Naive thymus-derived CD4-positive, alpha-beta T cell (primary cell): ENCODE data around the gene PHLPP1. TPM values are rescaled to one million over a fixed set of nuclear protein-coding genes. Genes with fewer than 3 reads are reported as not detected.

Experiments
- ATAC-seq: fragments of 150-1000 bp; cut with Tn5 transposase; 2 replicates; pipeline ENCODE4 v1.10.0; 2021; ENCODE audit warnings: mild to moderate bottlenecking, moderate library complexity
- CTCF ChIA-PET: fragments of 350-600 bp; sonication (Branson Sonifier 250); formaldehyde crosslinking; loops from one replicate; lab custom pipeline; 2021; ENCODE audit warnings: antibody characterized with exemption; lab: Charles Lee
- POLR2A ChIA-PET: fragments of 350-600 bp; sonication (Branson Sonifier 250); formaldehyde crosslinking; loops from one replicate; lab custom pipeline; 2021; ENCODE audit warnings: antibody characterized with exemption, inconsistent platforms; lab: Charles Lee
- DNase-seq, 9 donors: peaks; one replicate each; pipeline versions ENCODE4 v3.0.0 to v3.0.0-alpha.2; 2020 to 2022; ENCODE audit warnings: mixed read lengths in 1 of 9
- H3K27ac ChIP-seq: one replicate; pipeline ENCODE4 v1.7.0; 2013; ENCODE audit warnings: mild to moderate bottlenecking, low read depth, low read length, moderate library complexity
- H3K27me3 ChIP-seq, 2 donors: one replicate each; pipeline ENCODE4 v1.7.0; 2013; ENCODE audit warnings: low read length in 2 of 2, mild to moderate bottlenecking in 2 of 2, moderate library complexity in 2 of 2; ENCODE audit not compliant: control insufficient read depth in 2 of 2, insufficient read depth in 2 of 2
- H3K36me3 ChIP-seq, 3 experiments: 1 replicate in 2 of 3; 2 replicates in 1 of 3; pipeline ENCODE4 v1.7.0; 2013; ENCODE audit warnings: low read length in 3 of 3, mild to moderate bottlenecking in 3 of 3, moderate library complexity in 1 of 3; ENCODE audit not compliant: insufficient read depth in 3 of 3, control insufficient read depth in 2 of 3
- H3K4me1 ChIP-seq, 2 donors: one replicate each; pipeline ENCODE4 v1.7.0; 2013; ENCODE audit warnings: low read length in 2 of 2, mild to moderate bottlenecking in 2 of 2, moderate library complexity in 1 of 2; ENCODE audit not compliant: control insufficient read depth in 2 of 2, insufficient read depth in 2 of 2
- H3K4me3 ChIP-seq: 2 replicates; pipeline ENCODE4 v1.7.0; 2013; ENCODE audit warnings: mild to moderate bottlenecking, low read length
- H3K9me3 ChIP-seq, 3 experiments: 1 replicate in 2 of 3; 2 replicates in 1 of 3; pipeline ENCODE4 v1.7.0; 2013; ENCODE audit warnings: low read length in 3 of 3; ENCODE audit not compliant: control insufficient read depth in 2 of 3
- H3K27ac Mint-ChIP-seq, 9 donors: one replicate each; pipeline ENCODE4 v1.8.0; 2020 to 2022; ENCODE audit warnings: mixed read lengths in 9 of 9, mild to moderate bottlenecking in 8 of 9, moderate library complexity in 5 of 9, inconsistent platforms in 2 of 9
- H3K27me3 Mint-ChIP-seq, 5 donors: one replicate each; pipeline ENCODE4 v1.8.0; 2021 to 2022; ENCODE audit warnings: mixed read lengths in 5 of 5, mild to moderate bottlenecking in 1 of 5
- H3K36me3 Mint-ChIP-seq, 5 donors: one replicate each; pipeline ENCODE4 v1.8.0; 2020 to 2022; ENCODE audit warnings: mixed read lengths in 5 of 5, mild to moderate bottlenecking in 3 of 5, inconsistent platforms in 1 of 5
- H3K4me1 Mint-ChIP-seq, 7 donors: one replicate each; pipeline ENCODE4 v1.8.0; 2020 to 2022; ENCODE audit warnings: mixed read lengths in 7 of 7, mild to moderate bottlenecking in 3 of 7, inconsistent platforms in 1 of 7
- H3K4me3 Mint-ChIP-seq, 10 donors: one replicate each; pipeline ENCODE4 v1.8.0; 2020 to 2022; ENCODE audit warnings: mild to moderate bottlenecking in 10 of 10, mixed read lengths in 10 of 10, moderate library complexity in 6 of 10, inconsistent platforms in 2 of 10
- H3K9me3 Mint-ChIP-seq, 11 donors: one replicate each; pipeline ENCODE4 v1.8.0; 2020 to 2022; ENCODE audit warnings: mixed read lengths in 11 of 11, mild to moderate bottlenecking in 4 of 11, inconsistent platforms in 1 of 11, moderate library complexity in 1 of 11
- intact Hi-C, 2 donors: fragments of 100-400 bp; cut with micrococcal nuclease; formaldehyde crosslinking; loops; one replicate each; pipeline ENCODE4 v1.15.1; 2023
- polyA plus RNA-seq, 2 donors: library from polyadenylated mRNA; unstranded; fragments of 300-500 nt; fragmentation: Illumina TruSeq; gene quantifications; one replicate each; pipeline ENCODE4 v1.2.3, GENCODE V29; 2021
- total RNA-seq, 6 experiments: library from RNA in 5 of 6; stranded (reverse) in 5 of 6; gene quantifications; 1 replicate in 5 of 6; 2 replicates in 1 of 6; pipeline ENCODE4 v1.2.3 and lab custom pipeline; 2021 to 2026

PHLPP1 gene
- total and polyA plus RNA-seq, 7 experiments from 2014 or later, result 0.07 to 9.7 (median 6.9) TPM

DNA sequence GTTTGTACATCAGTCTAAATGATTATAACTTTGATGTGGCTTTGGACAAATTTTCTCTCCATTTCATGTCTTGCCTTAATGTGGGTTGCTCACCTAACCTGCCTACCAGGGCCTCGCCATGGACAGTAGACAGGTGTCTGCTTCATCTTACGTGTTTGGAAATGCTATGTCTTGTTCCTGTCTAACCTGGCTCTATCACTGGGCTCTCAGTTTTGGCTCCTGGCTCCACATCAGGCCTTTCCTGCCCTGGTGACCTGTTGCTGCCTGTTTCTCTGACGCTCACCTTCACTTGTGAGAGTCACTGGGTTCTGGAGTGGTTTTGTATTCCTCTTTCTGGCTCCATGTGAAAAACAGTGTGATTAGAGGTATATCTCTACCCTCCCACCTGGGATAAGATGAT is 65.9 kb downstream of the PHLPP1 start:
- Mint-ChIP-seq H3K27ac (no peak overlapping the region), H3K9me3 (peaks cover 0 to 2% (median 0%) of the 10 kb centered on the region in 11 donors), H3K27me3 (peaks cover 0 to 2% (median 0%) of the 10 kb centered on the region in 5 donors), H3K36me3 (peaks cover 0 to 2% (median 0%) of the 10 kb centered on the region in 5 donors), H3K4me1 (peaks cover 7 to 24% (median 16%) of the 10 kb centered on the region in 7 donors), H3K4me3 (no peak overlapping the region)
- ChIA-PET CTCF (no interaction called here), POLR2A (no interaction called here)
- no peak for ATAC-seq
- H3K4me1 ChIP-seq, result no peaks in the 10 kb centered on the region
- intact Hi-C loops, result loop anchor here in 1 of 2 donors (5.0 kb wide), 2 partner anchors 64 to 86 kb away; partner anchors contain the start of gene PHLPP1
- no peak overlapping the region for H3K4me3 ChIP-seq
- H3K36me3 ChIP-seq, result no peaks in the 10 kb centered on the region
- H3K27me3 ChIP-seq, result no peaks in the 10 kb centered on the region
- H3K27ac ChIP-seq, result no peak overlapping the region
- no peak for DNase-seq
- no peaks in the 10 kb centered on the region for H3K9me3 ChIP-seq

DNA sequence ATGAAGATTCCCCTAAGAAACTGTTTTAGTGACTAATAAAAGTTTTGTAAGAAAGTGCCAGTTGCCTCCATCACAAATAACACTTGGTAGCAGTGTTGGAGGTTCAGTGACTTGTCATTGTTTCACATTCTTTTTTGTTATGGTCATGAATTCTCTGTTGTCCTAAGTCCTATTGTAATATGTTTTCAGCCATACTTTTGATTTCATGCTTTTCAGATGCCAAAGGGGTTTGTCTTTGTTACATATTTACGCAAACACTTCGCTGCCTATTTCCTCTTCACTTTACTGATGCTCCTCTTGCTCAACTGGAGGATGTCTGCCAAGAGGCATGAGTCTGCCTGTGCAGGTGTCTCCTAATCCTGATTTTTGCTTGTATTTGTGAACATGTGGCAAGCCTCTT is 66.6 kb downstream of the PHLPP1 start:
- H3K27me3 Mint-ChIP-seq, result peaks cover 0 to 2% (median 0%) of the 10 kb centered on the region in 5 donors
- no peak overlapping the region for H3K4me3 Mint-ChIP-seq
- no peaks in the 10 kb centered on the region for H3K27me3 ChIP-seq
- no peaks in the 10 kb centered on the region for H3K4me1 ChIP-seq
- no peak overlapping the region for H3K4me3 ChIP-seq
- intact Hi-C loops, result loop anchor here in 1 of 2 donors (5.0 kb wide), 2 partner anchors 65 to 85 kb away; partner anchors contain the start of gene PHLPP1
- ATAC-seq (no peak), DNase-seq (no peak)
- POLR2A ChIA-PET, result no interaction called here
- H3K27ac Mint-ChIP-seq, result no peak overlapping the region
- H3K36me3 Mint-ChIP-seq, result peaks cover 0 to 2% (median 0%) of the 10 kb centered on the region in 5 donors
- CTCF ChIA-PET, result no interaction called here
- peaks cover 0 to 2% (median 0%) of the 10 kb centered on the region in 11 donors for H3K9me3 Mint-ChIP-seq
- H3K36me3 ChIP-seq, result no peaks in the 10 kb centered on the region
- H3K27ac ChIP-seq, result no peak overlapping the region
- H3K9me3 ChIP-seq, result no peaks in the 10 kb centered on the region
- H3K4me1 Mint-ChIP-seq, result peaks cover 7 to 24% (median 16%) of the 10 kb centered on the region in 7 donors

DNA sequence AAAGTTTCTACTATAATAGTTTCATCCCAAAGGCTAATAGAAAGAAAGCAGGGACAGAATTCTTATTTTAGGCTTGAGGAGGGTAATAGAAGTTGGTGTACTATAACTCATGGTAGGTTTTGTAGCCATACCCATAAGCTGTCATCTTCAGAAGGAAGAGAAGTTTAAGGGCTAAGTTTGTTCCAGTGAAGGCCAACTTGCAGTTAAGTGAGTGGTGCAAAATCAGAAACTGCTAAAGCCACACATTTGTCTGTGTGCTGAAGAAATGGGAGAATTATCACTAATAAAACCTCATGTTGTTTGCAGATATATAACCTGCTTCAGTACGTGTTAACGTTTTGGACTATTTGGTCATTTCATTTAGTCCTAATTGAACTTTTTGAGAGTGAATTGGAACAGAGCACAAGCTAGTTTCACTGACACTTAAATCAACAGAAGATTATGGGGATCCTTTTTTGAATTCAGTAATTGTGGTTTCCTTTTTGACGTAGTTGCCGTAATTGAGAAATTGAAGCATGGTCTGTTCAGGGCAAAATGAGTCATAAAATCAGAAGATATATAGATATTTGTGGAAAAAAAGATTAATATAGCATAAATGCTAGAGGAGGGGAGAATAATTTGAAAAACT is 69.1 kb downstream of the PHLPP1 start:
- Mint-ChIP-seq H3K27ac (peak overlapping the region in 1 of 9 donors; percentile 7), H3K9me3 (no peaks in the 10 kb centered on the region), H3K4me1 (peaks cover 24 to 43% (median 31%) of the 10 kb centered on the region in 7 donors), H3K36me3 (peaks cover 0 to 2% (median 0%) of the 10 kb centered on the region in 5 donors), H3K4me3 (peak overlapping the region in 6 of 10 donors; percentile 3 to 25 (median 15)), H3K27me3 (peaks cover 0 to 2% (median 0%) of the 10 kb centered on the region in 5 donors)
- Histone ChIP-seq H3K4me1 (peaks cover 0 to 10% of the 10 kb centered on the region in 2 donors), H3K4me3 (no peak overlapping the region), H3K9me3 (no peaks in the 10 kb centered on the region), H3K27ac (no peak overlapping the region), H3K27me3 (no peaks in the 10 kb centered on the region), H3K36me3 (no peaks in the 10 kb centered on the region)
- DNase-seq (no peak), ATAC-seq (peak; percentile 55)
- intact Hi-C loops, result loop anchor here in 1 of 2 donors (5.0 kb wide), 2 partner anchors 67 to 83 kb away; partner anchors contain the start of gene PHLPP1
- POLR2A ChIA-PET, result no interaction called here
- CTCF ChIA-PET, result no interaction called here

DNA sequence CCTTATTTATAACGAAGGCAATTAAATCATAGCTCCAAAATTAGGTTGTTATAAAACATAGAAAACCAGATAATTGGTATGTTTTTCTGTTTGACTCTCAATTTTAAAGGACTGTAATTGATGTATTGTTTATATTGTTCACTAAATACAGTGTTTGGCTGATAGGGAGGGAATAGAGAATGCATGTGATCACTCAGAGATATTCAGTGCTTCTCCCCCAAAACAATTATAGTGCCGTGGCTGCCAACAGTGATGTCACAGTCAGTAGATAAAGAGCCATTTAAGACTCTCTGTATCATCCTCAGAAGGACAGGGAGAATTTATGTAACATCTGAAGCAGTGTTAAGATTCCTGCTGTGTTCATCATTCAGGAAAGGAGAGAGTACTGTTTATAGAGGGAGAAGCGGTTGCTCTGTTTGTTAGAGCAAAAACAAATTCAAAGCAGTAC is 69.6 kb downstream of the PHLPP1 start:
- Mint-ChIP-seq H3K27me3 (peaks cover 0 to 2% (median 0%) of the 10 kb centered on the region in 5 donors), H3K36me3 (peaks cover 0 to 2% (median 0%) of the 10 kb centered on the region in 5 donors), H3K9me3 (no peaks in the 10 kb centered on the region), H3K4me3 (peak overlapping the region in 2 of 10 donors; percentile 3 to 22), H3K27ac (no peak overlapping the region), H3K4me1 (peaks cover 27 to 49% (median 33%) of the 10 kb centered on the region in 7 donors)
- ATAC-seq (no peak), DNase-seq (no peak)
- Histone ChIP-seq H3K9me3 (no peaks in the 10 kb centered on the region), H3K4me1 (peaks cover 0 to 10% of the 10 kb centered on the region in 2 donors), H3K4me3 (no peak overlapping the region), H3K27ac (no peak overlapping the region), H3K36me3 (no peaks in the 10 kb centered on the region), H3K27me3 (no peaks in the 10 kb centered on the region)
- ChIA-PET CTCF (no interaction called here), POLR2A (no interaction called here)
- intact Hi-C loops, result loop anchor here in 1 of 2 donors (5.0 kb wide), 2 partner anchors 68 to 82 kb away; partner anchors contain the start of gene PHLPP1

DNA sequence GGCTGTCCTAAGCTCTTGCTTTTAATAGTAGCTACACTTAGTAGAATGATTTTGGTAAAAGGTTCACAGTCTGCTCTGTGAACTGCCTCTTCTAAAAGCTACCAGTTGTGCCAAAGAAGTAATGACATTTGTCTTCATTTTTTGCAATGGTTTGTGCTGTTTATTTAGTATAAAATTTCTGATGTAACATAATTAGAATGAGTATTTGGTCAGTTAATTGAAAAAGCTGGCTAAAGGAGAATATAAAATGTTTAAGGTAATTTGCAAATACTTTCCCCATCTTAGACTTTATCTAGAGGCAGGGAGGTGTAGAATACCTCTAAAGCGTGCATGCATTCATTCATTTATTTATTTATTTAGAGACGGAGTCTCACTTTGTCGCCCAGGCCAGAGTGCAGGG is 71.3 kb downstream of the PHLPP1 start:
- ATAC-seq (no peak), DNase-seq (no peak)
- H3K4me3 Mint-ChIP-seq, result no peak overlapping the region
- Histone ChIP-seq H3K27me3 (no peaks in the 10 kb centered on the region), H3K27ac (no peak overlapping the region), H3K36me3 (no peaks in the 10 kb centered on the region), H3K9me3 (no peaks in the 10 kb centered on the region), H3K4me1 (peaks cover 0 to 10% of the 10 kb centered on the region in 2 donors), H3K4me3 (no peak overlapping the region)
- ChIA-PET POLR2A (no interaction called here), CTCF (no interaction called here)
- no peaks in the 10 kb centered on the region for H3K9me3 Mint-ChIP-seq
- H3K36me3 Mint-ChIP-seq, result peaks cover 0 to 2% (median 0%) of the 10 kb centered on the region in 5 donors
- peaks cover 0 to 2% (median 0%) of the 10 kb centered on the region in 5 donors for H3K27me3 Mint-ChIP-seq
- peaks cover 32 to 63% (median 46%) of the 10 kb centered on the region in 7 donors for H3K4me1 Mint-ChIP-seq
- H3K27ac Mint-ChIP-seq, result no peak overlapping the region
- intact Hi-C loops, result no loop called here

DNA sequence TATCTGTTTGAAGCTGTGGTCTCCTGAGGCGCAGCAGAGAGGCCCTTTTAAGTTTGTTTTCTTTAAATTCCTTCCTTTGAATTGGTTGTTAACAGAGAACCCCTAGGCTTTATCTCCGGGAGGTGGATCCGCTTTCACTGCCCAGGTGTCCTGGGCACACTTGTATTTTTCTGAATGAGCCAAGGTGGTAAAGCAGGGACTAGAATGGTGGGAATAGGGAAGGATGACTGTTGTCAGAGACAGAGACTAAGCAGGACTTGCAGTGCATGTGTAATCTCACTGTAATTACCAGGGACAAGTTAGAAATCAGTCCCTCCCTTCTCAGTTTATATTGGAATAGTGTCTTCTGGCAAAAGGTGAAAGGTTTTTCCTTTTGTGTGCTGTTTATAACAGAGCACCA is 72.8 kb downstream of the PHLPP1 start:
- H3K9me3 Mint-ChIP-seq, result no peaks in the 10 kb centered on the region
- intact Hi-C loops, result no loop called here
- H3K4me1 Mint-ChIP-seq, result peaks cover 32 to 68% (median 46%) of the 10 kb centered on the region in 7 donors
- Histone ChIP-seq H3K36me3 (no peaks in the 10 kb centered on the region), H3K9me3 (no peaks in the 10 kb centered on the region), H3K4me3 (no peak overlapping the region), H3K27ac (no peak overlapping the region), H3K27me3 (no peaks in the 10 kb centered on the region), H3K4me1 (peaks cover 0 to 10% of the 10 kb centered on the region in 2 donors)
- ChIA-PET POLR2A (no interaction called here), CTCF (no interaction called here)
- ATAC-seq, result no peak
- H3K36me3 Mint-ChIP-seq, result peaks cover 0 to 2% (median 0%) of the 10 kb centered on the region in 5 donors
- DNase-seq, result no peak
- H3K27ac Mint-ChIP-seq, result peak overlapping the region in 1 of 9 donors; percentile 22
- H3K27me3 Mint-ChIP-seq, result no peaks in the 10 kb centered on the region
- H3K4me3 Mint-ChIP-seq, result peak overlapping the region in 2 of 10 donors; percentile 30 to 38
